GM12874 (cell line): ENCODE data around the gene ATG2A.

ENCODE experiments used
- TF ChIP-seq, protein P1 (sequence below): IDR thresholded peaks from 2 replicates; pipeline ENCODE4 v1.5.1; 2011; ENCODE audit warnings: low read depth, mild to moderate bottlenecking, control low read depth, low read length, moderate library complexity; ENCODE audit not compliant: insufficient read depth

ATG2A gene

DNA sequence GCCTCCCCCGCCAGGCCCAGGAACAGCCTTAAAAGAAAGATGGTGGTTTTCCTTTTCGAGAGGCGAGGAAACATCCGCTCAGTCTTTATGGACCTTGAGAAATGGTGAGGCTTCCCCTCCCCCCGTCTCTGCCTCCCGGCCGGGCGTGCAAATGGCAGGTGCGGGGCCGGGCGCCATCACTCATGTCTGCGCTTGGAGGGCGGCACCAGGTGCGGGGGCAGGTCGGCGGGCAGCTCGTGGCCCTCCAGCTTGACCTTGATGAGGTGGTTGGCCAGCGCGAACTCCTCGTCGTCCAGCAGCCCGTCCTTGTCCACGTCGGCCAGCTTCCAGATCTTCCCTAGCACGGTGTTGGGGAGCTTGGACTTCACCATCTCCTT, 62.9 kb downstream of the ATG2A start:
- TF ChIP-seq, protein P1, sequence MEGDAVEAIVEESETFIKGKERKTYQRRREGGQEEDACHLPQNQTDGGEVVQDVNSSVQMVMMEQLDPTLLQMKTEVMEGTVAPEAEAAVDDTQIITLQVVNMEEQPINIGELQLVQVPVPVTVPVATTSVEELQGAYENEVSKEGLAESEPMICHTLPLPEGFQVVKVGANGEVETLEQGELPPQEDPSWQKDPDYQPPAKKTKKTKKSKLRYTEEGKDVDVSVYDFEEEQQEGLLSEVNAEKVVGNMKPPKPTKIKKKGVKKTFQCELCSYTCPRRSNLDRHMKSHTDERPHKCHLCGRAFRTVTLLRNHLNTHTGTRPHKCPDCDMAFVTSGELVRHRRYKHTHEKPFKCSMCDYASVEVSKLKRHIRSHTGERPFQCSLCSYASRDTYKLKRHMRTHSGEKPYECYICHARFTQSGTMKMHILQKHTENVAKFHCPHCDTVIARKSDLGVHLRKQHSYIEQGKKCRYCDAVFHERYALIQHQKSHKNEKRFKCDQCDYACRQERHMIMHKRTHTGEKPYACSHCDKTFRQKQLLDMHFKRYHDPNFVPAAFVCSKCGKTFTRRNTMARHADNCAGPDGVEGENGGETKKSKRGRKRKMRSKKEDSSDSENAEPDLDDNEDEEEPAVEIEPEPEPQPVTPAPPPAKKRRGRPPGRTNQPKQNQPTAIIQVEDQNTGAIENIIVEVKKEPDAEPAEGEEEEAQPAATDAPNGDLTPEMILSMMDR: no peak

DNA sequence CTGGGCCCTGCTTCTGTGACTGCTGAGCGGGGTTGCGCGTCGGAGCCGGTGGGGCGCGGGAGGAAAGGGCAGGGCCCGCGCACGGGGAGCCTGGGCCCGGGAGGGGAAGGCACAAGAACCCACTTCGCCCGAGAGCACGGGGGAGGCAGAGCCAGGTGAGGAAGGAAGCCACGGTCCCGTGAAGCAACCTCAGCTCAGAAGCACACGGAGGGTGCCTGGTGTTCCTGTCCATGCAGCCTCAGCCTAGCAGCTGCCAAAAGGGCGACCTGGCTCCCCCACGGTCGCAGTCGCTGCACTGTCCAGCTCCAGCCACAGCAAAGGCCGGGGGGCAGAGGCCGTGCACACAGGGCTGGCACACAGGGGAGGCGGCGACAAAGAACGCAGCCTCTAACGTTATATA, 63.3 kb downstream of the ATG2A start:
- TF ChIP-seq, protein P1: no peak

DNA sequence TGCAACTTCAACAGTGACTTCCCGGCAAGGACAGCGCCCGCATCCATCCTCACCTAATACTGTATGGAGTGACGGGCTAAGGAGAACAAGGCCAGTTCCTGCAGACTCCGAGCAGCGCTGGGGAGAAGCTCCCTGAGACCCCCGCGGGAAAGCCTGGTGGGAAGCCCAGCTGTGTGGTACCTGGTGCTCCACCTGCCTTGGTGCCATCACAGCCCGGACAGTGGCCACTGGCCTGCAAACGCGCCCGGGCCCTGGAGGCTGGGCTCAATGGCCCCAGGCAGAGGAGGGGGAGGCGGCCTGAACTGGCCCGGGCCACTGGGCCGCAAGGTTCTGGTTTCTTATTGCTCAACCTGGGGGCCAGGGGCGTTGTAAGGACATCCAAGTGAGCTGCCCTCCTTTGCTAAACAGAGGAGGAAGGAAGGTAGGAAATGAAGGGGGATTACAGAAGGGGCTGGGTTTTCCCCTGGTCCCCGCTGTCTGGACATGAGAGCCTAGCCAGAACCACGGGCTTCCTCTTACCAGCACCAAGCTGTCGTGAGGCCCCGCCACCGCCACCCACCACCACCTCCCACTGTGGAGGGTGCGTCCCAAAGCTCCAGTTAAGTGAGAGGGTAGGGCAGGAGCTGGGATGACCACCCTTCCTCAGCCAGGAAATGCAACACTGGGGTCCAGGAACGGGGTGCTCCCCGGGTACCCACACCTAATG, 64.1 kb downstream of the ATG2A start:
- TF ChIP-seq, protein P1: no peak

DNA sequence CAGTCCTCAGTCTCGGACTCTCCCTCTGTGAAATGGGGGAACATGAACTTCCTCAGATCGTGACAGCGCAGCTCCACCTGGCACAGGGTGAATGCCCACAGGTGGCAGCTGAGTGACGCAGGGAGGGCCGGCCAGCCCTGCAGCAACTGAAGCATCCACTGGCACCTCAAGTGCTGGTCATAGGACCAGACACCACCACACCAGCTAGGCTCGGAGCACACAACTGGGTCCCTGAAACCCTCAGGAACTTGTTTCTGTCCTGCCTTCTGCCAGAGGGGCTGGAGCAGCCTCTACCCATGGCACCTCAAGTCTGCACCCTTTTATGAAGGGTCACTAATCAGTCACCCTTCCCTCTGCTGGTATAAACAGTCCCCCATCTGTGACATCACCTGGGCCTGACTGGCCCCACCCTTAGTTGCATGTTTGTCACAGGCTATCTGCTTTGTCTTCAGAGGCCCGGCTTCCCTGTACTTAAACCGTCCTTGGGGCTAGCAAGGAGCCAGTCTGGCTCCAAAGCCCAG, 65.1 kb downstream of the ATG2A start:
- TF ChIP-seq, protein P1: no peak

DNA sequence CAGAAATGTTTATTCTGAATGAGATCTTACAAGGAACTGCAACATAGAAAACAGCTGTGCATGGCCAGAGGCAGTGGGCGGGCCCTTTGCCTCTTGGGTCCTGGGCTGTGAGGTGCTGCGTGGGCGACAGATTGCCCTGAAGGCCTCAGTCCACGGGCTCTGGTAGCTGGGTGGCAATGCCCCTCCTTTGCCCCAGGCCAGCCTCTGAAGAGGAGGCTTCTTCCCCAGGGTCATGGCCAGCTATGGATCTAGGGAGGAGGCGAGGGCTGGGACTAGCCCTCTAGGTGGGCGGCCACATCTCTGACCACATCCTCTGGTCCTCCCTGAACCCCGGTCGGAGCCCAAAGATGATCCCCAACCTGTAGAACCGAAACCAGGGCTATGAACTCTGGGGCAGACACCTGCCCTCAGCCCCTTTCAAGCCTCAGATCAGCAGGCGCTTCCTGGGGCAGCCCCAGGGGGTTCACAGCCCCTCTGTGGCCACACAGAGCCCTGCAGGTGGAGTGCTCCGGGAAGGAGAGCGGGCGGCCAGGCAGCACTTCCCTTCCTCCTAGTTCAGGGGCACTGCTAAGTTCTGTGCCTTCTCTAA, 65.9 kb downstream of the ATG2A start:
- TF ChIP-seq, protein P1: peak; percentile 38; the same call in 1 of the 2 replicates

DNA sequence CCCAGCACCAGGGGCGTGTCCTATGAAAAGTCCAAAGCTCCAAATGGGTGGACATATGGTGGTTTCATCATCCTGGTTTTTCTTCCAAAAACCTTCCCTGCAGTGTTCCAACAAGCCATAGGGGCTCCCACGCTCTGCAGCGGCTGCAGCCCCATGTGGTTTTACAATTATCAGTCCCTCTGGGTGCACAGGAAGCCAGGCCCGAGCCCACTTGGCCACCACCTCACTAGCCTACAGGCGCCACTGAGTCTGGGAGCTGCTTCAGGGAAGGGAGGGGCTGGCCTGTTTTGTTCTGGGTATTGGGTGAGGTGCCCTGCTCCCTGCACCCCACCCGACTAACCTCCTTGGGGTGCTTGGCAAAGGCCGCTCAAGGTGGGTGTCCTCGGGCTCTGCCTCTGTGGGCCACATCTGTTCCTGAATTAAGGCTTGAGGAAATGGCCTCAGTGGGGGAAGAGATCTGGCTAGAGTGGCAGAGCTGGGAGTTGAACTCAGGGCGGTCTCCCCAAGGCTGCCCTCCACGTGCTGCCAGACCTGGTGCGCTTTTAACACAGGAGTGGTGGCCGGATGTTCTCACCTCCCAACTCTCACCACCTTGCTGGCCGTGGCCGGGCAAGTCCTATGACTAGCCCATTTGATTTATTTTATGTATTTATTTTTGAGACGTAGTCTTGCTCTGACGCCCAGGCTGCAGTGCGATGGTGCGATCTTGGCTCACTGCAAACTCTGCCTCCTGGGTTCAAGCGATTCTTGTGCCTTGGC, 67.2 kb downstream of the ATG2A start:
- TF ChIP-seq, protein P1: no peak
